GM12873 (cell line): Measurements from ENCODE around the gene ZNF426.
A peak's percentile ranks its signal among the peaks of the same experiment; 100 is the strongest.

ENCODE experiments used
- TF ChIP-seq, protein P1 (sequence below): IDR thresholded peaks from 2 replicates; pipeline ENCODE4 v1.5.1; 2012; ENCODE audit warnings: low read depth, mild to moderate bottlenecking, moderate library complexity, low read length, control low read depth; ENCODE audit not compliant: insufficient read depth; ENCODE audit errors: missing control alignments

The ZNF426 gene

GRCh38 chr19:9538183-9539058, at the start of gene ZNF426:
Gene ZNF426 (minus strand): TSS chr19:9538645. CDS start chr19:9536232, 2,413 bp downstream.
- TF ChIP-seq, protein P1, sequence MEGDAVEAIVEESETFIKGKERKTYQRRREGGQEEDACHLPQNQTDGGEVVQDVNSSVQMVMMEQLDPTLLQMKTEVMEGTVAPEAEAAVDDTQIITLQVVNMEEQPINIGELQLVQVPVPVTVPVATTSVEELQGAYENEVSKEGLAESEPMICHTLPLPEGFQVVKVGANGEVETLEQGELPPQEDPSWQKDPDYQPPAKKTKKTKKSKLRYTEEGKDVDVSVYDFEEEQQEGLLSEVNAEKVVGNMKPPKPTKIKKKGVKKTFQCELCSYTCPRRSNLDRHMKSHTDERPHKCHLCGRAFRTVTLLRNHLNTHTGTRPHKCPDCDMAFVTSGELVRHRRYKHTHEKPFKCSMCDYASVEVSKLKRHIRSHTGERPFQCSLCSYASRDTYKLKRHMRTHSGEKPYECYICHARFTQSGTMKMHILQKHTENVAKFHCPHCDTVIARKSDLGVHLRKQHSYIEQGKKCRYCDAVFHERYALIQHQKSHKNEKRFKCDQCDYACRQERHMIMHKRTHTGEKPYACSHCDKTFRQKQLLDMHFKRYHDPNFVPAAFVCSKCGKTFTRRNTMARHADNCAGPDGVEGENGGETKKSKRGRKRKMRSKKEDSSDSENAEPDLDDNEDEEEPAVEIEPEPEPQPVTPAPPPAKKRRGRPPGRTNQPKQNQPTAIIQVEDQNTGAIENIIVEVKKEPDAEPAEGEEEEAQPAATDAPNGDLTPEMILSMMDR: no peak

DNA sequence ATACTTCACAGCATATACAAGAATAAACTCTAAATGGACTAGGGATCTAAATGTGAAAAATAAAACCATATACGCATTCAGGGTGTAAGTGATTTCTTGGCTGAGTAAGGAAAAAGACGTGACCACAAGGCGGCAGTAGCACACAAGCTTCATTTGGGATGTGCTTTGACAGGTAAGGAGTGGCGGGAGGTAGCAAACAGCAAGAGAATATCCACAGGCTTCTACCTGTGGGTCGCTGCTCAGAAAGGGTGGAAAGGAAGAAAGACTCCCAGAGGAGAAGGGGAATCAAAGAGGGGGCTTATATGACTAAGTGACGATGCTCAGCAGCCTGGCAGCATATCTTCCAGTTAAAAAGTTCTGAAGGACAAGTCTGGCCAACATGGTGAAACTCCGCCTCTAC, 48.3 kb upstream of the ZNF426 start:
- TF ChIP-seq, protein P1: peak; percentile 77

- TF ChIP-seq, protein P1: no peak
Measured at GRCh38 chr19:9584073-9584833, 45.8 kb upstream of the ZNF426 start, which contains the start of gene ZNF121. Gene ZNF121 (minus strand): TSS chr19:9584504. CDS start chr19:9568097, 16,407 bp downstream.

- TF ChIP-seq, protein P1: no peak
Measured at GRCh38 chr19:9580728-9581127, 42.3 kb upstream of the ZNF426 start.

DNA sequence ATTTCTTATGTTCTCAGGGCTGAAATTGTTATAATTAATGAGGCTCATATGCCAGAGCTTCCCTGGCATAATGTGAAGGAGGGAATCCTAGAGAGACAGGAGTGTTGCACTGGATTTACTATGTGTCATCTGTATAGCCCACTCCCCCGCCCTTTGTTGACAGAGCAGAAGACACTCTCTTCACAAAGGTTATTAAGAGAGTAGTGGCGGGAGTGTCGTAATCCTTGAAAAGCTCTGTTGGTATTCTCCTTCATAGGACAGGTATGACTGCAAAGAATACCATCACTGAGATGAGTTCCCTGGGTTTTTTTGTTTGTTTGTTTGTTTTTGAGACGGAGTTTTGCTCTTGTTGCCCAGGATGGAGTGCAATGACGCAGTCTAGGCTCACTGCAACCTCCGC, 31.8 kb upstream of the ZNF426 start:
- TF ChIP-seq, protein P1: no peak

GRCh38 chr19:9566729-9567128, 28.3 kb upstream of the ZNF426 start:
- TF ChIP-seq, protein P1: peak; percentile 16

DNA sequence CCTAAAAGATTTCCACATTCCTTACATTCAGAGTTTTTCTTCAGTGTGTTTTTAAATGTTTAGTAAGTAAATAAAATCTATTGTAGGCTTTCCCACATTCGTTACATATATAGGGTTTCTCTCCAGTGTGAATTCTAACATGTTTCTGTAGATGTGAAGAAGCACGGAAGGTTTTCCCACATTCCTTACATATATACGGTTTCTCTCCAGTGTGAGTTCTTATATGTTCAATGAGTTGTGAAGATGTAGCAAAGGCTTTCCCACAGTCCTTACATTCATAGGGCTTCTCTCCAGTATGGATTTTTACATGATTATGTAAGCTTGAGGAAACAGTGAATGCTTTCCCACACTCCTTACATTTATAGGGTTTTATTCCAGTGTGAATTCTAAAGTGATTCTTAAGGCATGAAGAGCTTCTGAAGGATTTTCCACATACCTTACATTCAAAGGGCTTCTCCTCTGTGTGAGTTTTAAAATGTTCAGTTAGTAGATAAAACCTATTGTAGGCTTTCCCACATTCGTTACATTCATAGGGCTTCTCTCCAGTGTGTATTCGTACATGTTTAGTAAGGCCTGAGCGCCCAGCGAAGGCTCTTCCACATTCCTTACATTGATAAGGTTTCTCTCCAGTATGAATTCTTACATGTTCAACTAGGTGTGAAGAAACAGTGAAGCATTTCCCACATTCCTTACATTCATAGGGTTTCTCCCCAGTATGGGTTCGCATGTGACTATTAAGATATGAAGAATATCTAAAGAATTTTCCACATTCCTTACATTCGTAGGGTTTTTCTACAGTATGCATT, 27.7 kb upstream of the ZNF426 start:
- TF ChIP-seq, protein P1: no peak
